B cell (primary cell): ENCODE data around the gene RASL11A. TPM values are rescaled to one million over a fixed set of nuclear protein-coding genes. Genes with fewer than 3 reads are reported as not detected.

Experiments used
- ATAC-seq: fragments of 200-7000 bp; cut with Tn5 transposase; one replicate; pipeline ENCODE4 v1.10.0; 2021; ENCODE audit warnings: low read depth, mild to moderate bottlenecking, moderate number of reproducible peaks, moderate library complexity
- CTCF ChIA-PET: fragments of 350-600 bp; sonication (Branson Sonifier 250); formaldehyde crosslinking; loops from one replicate; lab custom pipeline; 2021; ENCODE audit warnings: antibody characterized with exemption, inconsistent platforms; lab: Charles Lee
- POLR2A ChIA-PET: fragments of 350-600 bp; sonication (Branson Sonifier 250); formaldehyde crosslinking; loops from one replicate; lab custom pipeline; 2021; ENCODE audit warnings: antibody characterized with exemption; lab: Charles Lee
- DNase-seq: peaks from one replicate; pipeline ENCODE4 v3.0.0; 2013
- H2AFZ ChIP-seq: 2 replicates; pipeline ENCODE4 v1.6.1; 2012; ENCODE audit warnings: mild to moderate bottlenecking, low read depth, low read length; ENCODE audit not compliant: insufficient read depth, poor library complexity, severe bottlenecking
- H3K27ac ChIP-seq, 2 donors: 1 replicate in 1 of 2; 2 replicates in 1 of 2; pipeline ENCODE4 v1.5.1; 2012 to 2013; ENCODE audit warnings: low read length in 2 of 2, mild to moderate bottlenecking in 2 of 2, moderate library complexity in 1 of 2
- H3K27me3 ChIP-seq, 4 experiments: fragments of 200-600 bp in 1 of 4; sonication (generic) in 1 of 4; replicated peaks in 1 of 4; 1 replicate in 2 of 4; 2 replicates in 2 of 4; pipeline versions ENCODE4 v1.6.1 to v1.7.0; 2013 to 2016; ENCODE audit warnings: low read length in 3 of 4, mild to moderate bottlenecking in 2 of 4, mixed read lengths in 1 of 4, moderate library complexity in 1 of 4; ENCODE audit not compliant: insufficient read depth in 4 of 4, control insufficient read depth in 3 of 4; ENCODE audit errors: control extremely low read depth in 1 of 4
- H3K36me3 ChIP-seq, 2 experiments: replicated peaks in 1 of 2; 1 replicate in 1 of 2; 2 replicates in 1 of 2; pipeline versions ENCODE4 v1.6.1 to v1.7.1; 2013; ENCODE audit warnings: low read length in 1 of 2; ENCODE audit not compliant: insufficient read depth in 2 of 2, control insufficient read depth in 1 of 2; ENCODE audit errors: control extremely low read depth in 1 of 2, extremely low read depth in 1 of 2
- H3K4me1 ChIP-seq, 2 donors: fragments of 200-600 bp in 1 of 2; sonication (generic) in 1 of 2; 1 replicate in 1 of 2; 2 replicates in 1 of 2; pipeline versions ENCODE4 v1.5.1 to v1.6.1; 2013 to 2017; ENCODE audit warnings: low read length in 2 of 2; ENCODE audit not compliant: control insufficient read depth in 2 of 2, insufficient read depth in 2 of 2
- H3K4me2 ChIP-seq: replicated peaks from 2 replicates; pipeline ENCODE3; 2012; ENCODE audit warnings: mild to moderate bottlenecking, low read depth, low read length; ENCODE audit not compliant: poor library complexity, severe bottlenecking
- H3K4me3 ChIP-seq, 5 experiments: fragments of 200-600 bp in 1 of 5; sonication (generic) in 1 of 5; 1 replicate in 3 of 5; 2 replicates in 2 of 5; pipeline versions ENCODE4 v1.5.1 to v1.7.0; 2011 to 2016; ENCODE audit warnings: low read length in 4 of 5, mild to moderate bottlenecking in 4 of 5, low read depth in 2 of 5, control low read depth in 1 of 5, moderate library complexity in 1 of 5; ENCODE audit not compliant: insufficient read depth in 1 of 5; ENCODE audit errors: control extremely low read depth in 1 of 5, extremely low read depth in 1 of 5
- H3K79me2 ChIP-seq: fragments of 200-600 bp; sonication (generic); one replicate; pipeline ENCODE4 v1.6.0; 2016; ENCODE audit warnings: low read length; ENCODE audit not compliant: control insufficient read depth, insufficient read depth
- H3K9ac ChIP-seq: fragments of 200-600 bp; sonication (generic); 2 replicates; pipeline ENCODE4 v1.6.1; 2017; ENCODE audit warnings: mild to moderate bottlenecking, low read length, moderate library complexity
- H3K9me3 ChIP-seq, 3 donors: one replicate each; pipeline versions ENCODE4 v1.6.1 to v1.7.1; 2013; ENCODE audit warnings: low read length in 2 of 3; ENCODE audit not compliant: control insufficient read depth in 2 of 3, insufficient read depth in 1 of 3; ENCODE audit errors: control extremely low read depth in 1 of 3
- H4K20me1 ChIP-seq: 2 replicates; pipeline ENCODE4 v1.6.0; 2012; ENCODE audit warnings: mild to moderate bottlenecking, low read length; ENCODE audit not compliant: insufficient read depth, control insufficient read depth, poor library complexity, severe bottlenecking
- H3K27ac Mint-ChIP-seq: one replicate; pipeline ENCODE4 v1.8.0; 2021; ENCODE audit warnings: mixed read lengths
- H3K27me3 Mint-ChIP-seq: one replicate; pipeline ENCODE4 v1.8.0; 2021; ENCODE audit warnings: mixed read lengths
- H3K4me1 Mint-ChIP-seq: one replicate; pipeline ENCODE4 v1.8.0; 2021; ENCODE audit warnings: mixed read lengths
- H3K4me3 Mint-ChIP-seq: one replicate; pipeline ENCODE4 v1.8.0; 2021; ENCODE audit warnings: mixed read lengths
- H3K9me3 Mint-ChIP-seq: one replicate; pipeline ENCODE4 v1.8.0; 2022; ENCODE audit warnings: mixed read lengths; ENCODE audit not compliant: insufficient read depth
- CTCF ChIP-seq: fragments of 200-600 bp; IDR thresholded peaks from one replicate; pipeline ENCODE4 v1.8.0; 2022; ENCODE audit warnings: antibody characterized with exemption, mild to moderate bottlenecking
- EZH2 ChIP-seq: IDR thresholded peaks from 2 replicates; pipeline ENCODE4 v1.6.1; 2012; ENCODE audit warnings: borderline replicate concordance, low read depth, mild to moderate bottlenecking, moderate library complexity, low read length; ENCODE audit not compliant: insufficient read depth, poor library complexity, severe bottlenecking
- WGBS: methylation state at CpG from one replicate; pipeline ENCODE4 v1.1.5; 2013; ENCODE audit warnings: missing lambda C conversion rate; ENCODE audit not compliant: insufficient coverage; 5-methylcytosine and 5-hydroxymethylcytosine counted together
- intact Hi-C: fragments of 100-400 bp; cut with micrococcal nuclease; formaldehyde crosslinking; loops from one replicate; pipeline ENCODE4 v1.10.0; 2022
- polyA plus RNA-seq: library from polyadenylated mRNA; depleted of rRNA; stranded (reverse); fragments of >200 nt; gene quantifications from 2 replicates; pipeline ENCODE4 v1.2.3, GENCODE V29; 2012
- total RNA-seq, 2 donors: library from RNA; stranded (reverse); fragments of 120-200 nt in 1 of 2; gene quantifications; 1 replicate in 1 of 2; 2 replicates in 1 of 2; pipeline versions ENCODE4 v1.2.3 to v1.2.4, GENCODE V29; 2013 to 2022

The RASL11A gene
- total and polyA plus RNA-seq, 2 donors (not counting 1 experiment from before 2014, with no cell fraction given) = 0.89 to 4.8 TPM

- CTCF ChIA-PET = interaction anchor here (1.1 to 2.4 kb wide), 3 partner anchors 9 to 296 kb away, joined by 3 to 12 read pairs (median 8); no protein-coding TSS in a partner anchor
- Mint-ChIP-seq H3K27me3 (no peaks in the 10 kb centered on the region), H3K9me3 (no peaks in the 10 kb centered on the region), H3K27ac (no peak overlapping the region), H3K4me3 (no peak overlapping the region), H3K4me1 (peaks cover 5% of the 10 kb centered on the region)
- no peak for ATAC-seq
- Histone ChIP-seq H2AFZ (no peak overlapping the region), H3K9me3 (no peaks in the 10 kb centered on the region), H3K79me2 (no peaks in the 10 kb centered on the region), H3K27me3 (no peaks in the 10 kb centered on the region), H4K20me1 (no peaks in the 10 kb centered on the region), H3K36me3 (no peaks in the 10 kb centered on the region), H3K4me3 (no peak overlapping the region), H3K27ac (no peak overlapping the region), H3K9ac (no peak overlapping the region), H3K4me2 (no peak overlapping the region), H3K4me1 (no peaks in the 10 kb centered on the region)
- intact Hi-C loops = no loop called here
- no peak for DNase-seq
- no peak for TF ChIP-seq EZH2
- TF ChIP-seq CTCF = no peak
- no CpG with 5 or more reads among the region's 1 CpG for WGBS
- POLR2A ChIA-PET = no interaction called here
Observed at GRCh38 chr13:27281420-27281819, 10.8 kb downstream of the RASL11A start.

DNA sequence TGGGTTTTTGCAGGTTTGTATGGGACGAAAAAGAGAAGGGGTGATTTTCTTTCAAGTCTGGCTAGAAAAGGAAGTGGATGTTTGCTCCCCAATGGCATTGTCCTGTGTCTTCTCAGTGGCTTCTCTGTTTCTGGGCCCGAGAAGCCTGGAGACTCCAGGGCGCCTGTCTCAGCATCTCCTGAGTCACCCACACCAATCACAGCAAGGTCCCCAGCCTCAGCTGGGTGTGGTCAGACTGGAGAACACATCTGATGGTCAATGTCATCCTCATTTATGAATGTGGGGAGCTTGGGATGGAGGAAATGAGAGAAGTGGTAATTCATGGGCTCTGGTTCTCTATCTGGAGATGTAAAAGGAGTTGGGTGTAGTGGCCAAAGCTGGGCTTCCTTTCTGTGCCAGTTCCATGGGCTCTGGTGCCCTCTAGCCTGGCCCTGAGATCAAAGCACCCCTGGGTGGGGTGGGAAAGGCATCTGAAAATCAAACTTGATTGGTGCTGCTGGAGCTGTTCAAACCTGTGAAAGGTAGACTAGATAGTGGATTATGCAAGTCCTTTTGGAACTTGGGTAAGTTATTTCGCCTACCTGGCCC lies 13.4 kb downstream of the RASL11A start:
- ATAC-seq = peak; percentile 47

More for the DNA sequence above, 13.4 kb downstream of the RASL11A start:
- Histone ChIP-seq H4K20me1 (no peaks in the 10 kb centered on the region), H3K4me2 (no peak overlapping the region), H3K9ac (no peak overlapping the region), H3K4me1 (peaks cover 0 to 1% of the 10 kb centered on the region in 2 donors), H3K79me2 (no peaks in the 10 kb centered on the region), H3K27me3 (no peaks in the 10 kb centered on the region), H3K27ac (no peak overlapping the region), H3K36me3 (no peaks in the 10 kb centered on the region), H3K9me3 (no peaks in the 10 kb centered on the region), H3K4me3 (no peak overlapping the region), H2AFZ (no peak overlapping the region)
- intact Hi-C loops = loop anchor here (1.0 kb wide), 1 partner anchor 299 kb away; no protein-coding TSS in a partner anchor
- no peak overlapping the region for H3K4me3 Mint-ChIP-seq
- TF ChIP-seq CTCF = peak; percentile 28
- no peak for TF ChIP-seq EZH2
- CTCF ChIA-PET = interaction anchor here (0.5 to 3.6 kb wide), 7 partner anchors 19 to 543 kb away, joined by 3 to 47 read pairs (median 3); no protein-coding TSS in a partner anchor
- DNase-seq = peak; percentile 47
- WGBS = 100% methylated on average over 3 of the region's 4 CpGs
- no peaks in the 10 kb centered on the region for H3K9me3 Mint-ChIP-seq
- H3K27ac Mint-ChIP-seq = no peak overlapping the region
- H3K27me3 Mint-ChIP-seq = no peaks in the 10 kb centered on the region
- POLR2A ChIA-PET = no interaction called here
- H3K4me1 Mint-ChIP-seq = peaks cover 5% of the 10 kb centered on the region
